Measurements from ENCODE around the gene CBX5. TPM values are rescaled to one million over a fixed set of nuclear protein-coding genes. Genes with fewer than 3 reads are reported as not detected.
"Not testable (repeated sequence)": the region's sequence is repeated elsewhere in the genome, so short reads cannot be mapped to it uniquely, and the experiment has no call there.

CBX5 gene
- total RNA-seq, 1 experiment from 2014 or later: 20.5 TPM

DNA sequence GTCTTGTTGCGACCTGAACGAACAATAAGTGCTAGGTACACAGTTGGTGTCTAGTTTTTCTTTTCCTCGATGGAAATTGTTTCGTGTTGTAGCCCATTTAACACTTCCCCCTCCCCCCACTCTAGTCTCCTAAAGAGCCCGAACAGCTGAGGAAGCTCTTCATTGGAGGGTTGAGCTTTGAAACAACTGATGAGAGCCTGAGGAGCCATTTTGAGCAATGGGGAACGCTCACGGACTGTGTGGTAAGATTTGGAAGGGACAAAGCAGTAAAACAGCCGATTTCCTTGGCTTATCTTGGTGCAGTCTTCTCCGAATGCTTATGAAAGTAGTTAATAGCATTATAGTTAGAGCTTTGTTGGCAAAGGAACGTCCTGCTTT is 1.3 kb upstream of the CBX5 start:
- not testable (repeated sequence) for H3K27me3 ChIP-seq, H3K9me3 ChIP-seq, DNase-seq
- Histone ChIP-seq H3K4me3 (peak overlapping the region; percentile 71), H3K36me3 (peaks cover 86% of the 10 kb centered on the region)

DNA sequence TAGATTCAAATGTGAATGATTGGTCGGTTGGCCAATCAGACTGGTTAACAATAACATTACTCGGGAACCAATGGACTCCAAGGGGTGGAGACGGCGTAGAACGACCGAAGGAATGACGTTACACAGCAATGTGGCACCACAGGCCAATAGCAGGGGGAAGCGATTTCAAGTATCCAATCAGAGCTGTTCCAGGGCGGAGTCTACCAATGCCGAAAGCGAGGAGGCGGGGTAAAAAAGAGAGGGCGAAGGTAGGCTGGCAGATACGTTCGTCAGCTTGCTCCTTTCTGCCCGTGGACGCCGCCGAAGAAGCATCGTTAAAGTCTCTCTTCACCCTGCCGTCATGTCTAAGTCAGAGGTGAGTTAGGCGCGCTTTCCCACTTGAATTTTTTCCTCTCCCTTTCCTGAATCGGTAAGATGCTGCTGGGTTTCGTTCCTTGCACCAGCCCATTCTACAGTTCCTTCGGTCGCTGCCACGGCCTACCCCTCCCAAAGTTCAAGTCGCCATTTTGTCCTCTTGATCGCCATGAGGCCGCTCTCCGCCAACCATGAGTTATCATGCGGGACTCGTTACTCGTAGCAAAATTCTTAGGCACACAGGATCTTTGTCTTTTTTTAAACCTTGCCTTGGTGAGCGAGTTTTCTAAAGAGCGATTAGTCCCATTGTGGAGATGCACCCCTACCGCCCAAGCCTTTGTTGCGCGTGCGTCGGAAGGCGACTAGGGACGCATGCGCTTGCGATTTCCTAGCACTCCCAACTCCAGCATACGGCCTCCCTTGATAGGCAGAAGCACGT is 742 bp upstream of the CBX5 start, which contains the start of gene HNRNPA1:
TSS of gene HNRNPA1 (plus strand) at position 259 of the 793 bp plus-strand sequence. CDS start at position 341, 82 bp downstream.
- DNase-seq: peak; percentile 98
- Histone ChIP-seq H3K36me3 (peaks cover 84% of the 10 kb centered on the region), H3K9me3 (no peaks in the 10 kb centered on the region), H3K4me3 (peak within 1 kb of the TSS; percentile 71), H3K27me3 (no peaks in the 10 kb centered on the region)

DNA sequence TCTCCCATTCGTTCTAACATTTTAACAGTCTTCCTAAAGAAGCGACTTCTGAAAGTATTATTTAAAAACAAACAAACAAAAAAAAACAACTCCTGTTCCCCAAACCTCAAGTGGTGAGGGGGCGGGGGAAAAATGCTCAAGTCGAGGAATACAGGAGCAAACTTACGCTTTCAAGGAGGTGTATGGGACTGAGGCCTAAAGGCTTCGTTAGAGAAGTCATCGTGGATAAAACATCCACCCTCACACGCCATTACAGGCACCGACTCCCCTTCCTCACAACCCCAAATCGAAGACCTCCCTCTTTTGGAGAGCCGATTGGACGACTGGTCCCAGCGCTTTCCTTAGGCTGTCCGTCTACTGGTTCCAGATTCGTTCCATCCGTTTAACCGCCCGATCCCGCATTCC is 693 bp downstream of the CBX5 start:
- peaks cover 74% of the 10 kb centered on the region for H3K36me3 ChIP-seq
- H3K27me3 ChIP-seq: no peaks in the 10 kb centered on the region
- H3K4me3 ChIP-seq: peak overlapping the region; percentile 71
- DNase-seq: no peak
- no peaks in the 10 kb centered on the region for H3K9me3 ChIP-seq

DNA sequence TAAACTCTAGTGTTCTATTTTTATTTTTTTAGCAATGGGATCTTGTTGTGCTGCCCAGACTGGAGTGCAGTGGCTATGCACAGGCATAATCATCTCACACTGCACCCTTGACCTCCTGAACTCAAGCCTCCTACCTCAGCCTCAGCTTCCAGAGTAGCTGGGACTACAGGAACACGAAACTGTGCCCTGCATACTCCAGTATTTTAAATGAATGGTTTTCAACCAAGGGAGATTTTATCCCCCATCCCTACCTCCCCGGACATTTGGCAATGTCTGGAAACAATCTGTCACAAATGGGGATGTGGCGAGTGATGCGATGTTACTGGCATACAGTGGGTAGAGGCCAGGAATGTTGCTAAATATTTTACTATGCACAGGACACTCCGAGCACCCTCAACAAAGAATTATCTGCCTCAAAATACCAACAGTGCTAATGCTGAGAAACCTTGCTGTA is 2.1 kb downstream of the CBX5 start:
- H3K9me3 ChIP-seq: no peaks in the 10 kb centered on the region
- H3K4me3 ChIP-seq: peak overlapping the region; percentile 71
- peaks cover 74% of the 10 kb centered on the region for H3K36me3 ChIP-seq
- DNase-seq: peak; percentile 27
- no peaks in the 10 kb centered on the region for H3K27me3 ChIP-seq

DNA sequence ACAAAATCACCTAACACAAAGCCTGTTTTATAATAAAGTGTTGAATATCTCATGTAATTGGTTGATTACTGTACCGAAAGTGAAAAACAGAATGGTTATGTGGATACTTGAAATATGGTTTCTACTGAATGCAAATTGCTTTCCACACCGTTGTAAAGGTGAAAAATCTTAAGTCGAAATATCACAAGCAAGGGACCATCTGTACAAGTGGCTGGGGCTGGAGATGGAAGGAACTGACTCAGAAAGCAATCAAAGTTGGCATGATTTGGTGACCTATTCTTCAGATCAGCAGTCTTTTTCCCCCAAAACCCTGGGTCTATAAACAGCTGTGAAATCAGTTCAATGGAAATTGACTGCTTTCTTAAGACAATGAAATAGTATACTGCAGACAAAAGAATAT is 3.6 kb downstream of the CBX5 start:
- Histone ChIP-seq H3K27me3 (no peaks in the 10 kb centered on the region), H3K4me3 (no peak overlapping the region), H3K36me3 (peaks cover 72% of the 10 kb centered on the region), H3K9me3 (no peaks in the 10 kb centered on the region)
- no peak for DNase-seq

DNA sequence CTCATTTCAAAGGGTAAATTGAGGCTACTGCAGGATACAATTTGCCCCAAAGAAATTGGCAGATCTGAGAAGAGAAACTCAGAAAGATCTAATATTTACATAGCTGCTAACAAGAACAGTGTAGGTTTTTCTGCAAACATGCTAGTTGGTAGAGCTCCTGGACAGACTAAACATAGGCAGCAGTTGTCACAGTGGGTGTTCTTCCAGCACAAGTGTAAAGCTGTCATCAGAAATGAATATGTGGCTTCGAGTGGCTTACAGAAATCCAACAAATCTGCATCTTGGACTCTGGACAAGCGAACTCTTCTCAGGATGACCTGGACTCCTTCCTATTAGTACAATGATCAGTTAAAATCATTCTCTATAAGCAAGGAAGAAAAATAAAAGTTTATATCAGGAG is 5.9 kb downstream of the CBX5 start:
- no peaks in the 10 kb centered on the region for H3K9me3 ChIP-seq
- no peak overlapping the region for H3K4me3 ChIP-seq
- H3K36me3 ChIP-seq: peaks cover 64% of the 10 kb centered on the region
- H3K27me3 ChIP-seq: no peaks in the 10 kb centered on the region
- DNase-seq: no peak

DNA sequence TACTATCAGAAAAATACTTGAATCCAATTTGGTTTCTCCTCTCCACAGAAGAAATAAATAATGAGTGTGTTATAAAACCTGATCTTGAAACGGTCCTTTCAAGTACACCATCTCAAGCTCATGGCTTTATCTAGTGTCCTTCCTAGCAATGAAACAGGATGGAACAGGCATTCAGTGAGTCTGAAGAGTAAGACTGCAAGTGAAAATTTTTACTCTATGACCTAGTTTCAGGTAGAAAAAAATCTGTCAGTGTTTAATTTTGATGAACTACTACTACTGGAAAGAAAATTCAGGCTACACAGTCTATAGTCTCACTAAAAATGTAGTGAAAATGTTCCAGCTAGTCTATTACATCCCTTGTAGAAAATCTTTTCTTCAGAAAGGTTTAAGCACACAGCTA is 7.7 kb downstream of the CBX5 start:
- DNase-seq: no peak
- Histone ChIP-seq H3K27me3 (no peaks in the 10 kb centered on the region), H3K36me3 (peaks cover 49% of the 10 kb centered on the region), H3K9me3 (no peaks in the 10 kb centered on the region), H3K4me3 (no peak overlapping the region)

DNA sequence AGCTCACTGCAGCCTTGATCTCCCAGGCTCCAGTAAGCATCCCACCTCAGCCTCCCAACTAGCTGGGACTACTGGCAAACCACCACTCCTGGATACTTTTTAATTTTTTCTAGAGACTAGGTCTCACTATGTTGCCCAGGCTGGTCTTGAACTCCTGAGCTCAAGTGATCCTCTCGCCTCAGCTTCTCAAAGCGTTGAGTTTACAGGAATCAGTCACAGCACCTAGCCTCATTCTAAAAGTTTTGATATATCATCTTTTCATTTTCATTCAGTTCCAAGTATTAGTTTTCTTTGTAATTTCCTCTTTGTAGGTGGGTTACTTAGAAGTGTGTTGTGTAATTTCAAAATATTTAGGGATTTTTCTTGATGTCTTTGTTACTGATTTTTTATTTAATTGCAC is 9.6 kb downstream of the CBX5 start:
- no peak for DNase-seq
- Histone ChIP-seq H3K9me3 (no peaks in the 10 kb centered on the region), H3K4me3 (no peak overlapping the region), H3K36me3 (peaks cover 39% of the 10 kb centered on the region), H3K27me3 (no peaks in the 10 kb centered on the region)

DNA sequence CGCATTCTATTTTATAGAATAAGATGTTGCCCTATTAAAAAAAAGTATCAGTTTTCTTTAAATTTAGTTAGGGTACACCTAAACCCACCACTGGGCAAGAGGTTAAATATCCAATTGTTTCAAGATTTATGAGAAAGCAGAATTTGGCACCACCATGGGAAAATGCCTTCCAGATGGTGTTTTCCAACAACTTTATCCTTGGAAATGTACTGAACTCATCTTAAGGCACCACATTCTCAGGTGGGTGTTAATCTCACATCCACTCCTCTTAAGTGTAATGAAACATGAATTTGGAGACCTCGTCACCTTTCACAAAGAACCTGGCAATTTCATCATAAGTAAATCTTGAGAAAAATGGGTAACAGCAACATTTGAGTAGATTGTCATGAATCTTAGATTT is 13.1 kb downstream of the CBX5 start:
- DNase-seq: no peak
- H3K9me3 ChIP-seq: no peaks in the 10 kb centered on the region
- H3K27me3 ChIP-seq: no peaks in the 10 kb centered on the region
- H3K4me3 ChIP-seq: no peak overlapping the region
- peaks cover 14% of the 10 kb centered on the region for H3K36me3 ChIP-seq

DNA sequence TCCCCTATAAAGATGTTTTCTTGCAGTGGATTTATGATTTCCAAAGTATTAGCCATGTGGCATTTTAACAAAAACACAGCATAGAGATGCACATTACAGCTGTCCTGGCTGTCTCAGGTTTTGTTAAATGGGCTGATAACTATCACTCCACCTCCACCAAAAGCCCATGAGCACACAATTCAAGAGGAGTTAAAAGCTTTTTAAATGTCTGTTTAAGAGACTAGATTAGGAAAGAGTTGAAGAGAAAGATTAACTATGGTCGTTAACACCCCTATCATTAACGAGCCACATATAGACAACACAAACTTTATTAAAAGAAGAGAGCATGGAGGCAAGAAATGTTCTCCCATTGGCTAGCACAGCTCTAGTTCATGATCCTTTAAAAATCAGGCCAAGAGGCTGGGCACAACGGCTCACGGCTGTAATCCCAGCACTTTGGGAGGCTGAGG is 14.5 kb downstream of the CBX5 start:
- Histone ChIP-seq H3K4me3 (no peak overlapping the region), H3K9me3 (no peaks in the 10 kb centered on the region), H3K36me3 (peaks cover 13% of the 10 kb centered on the region), H3K27me3 (no peaks in the 10 kb centered on the region)
- DNase-seq: no peak

DNA sequence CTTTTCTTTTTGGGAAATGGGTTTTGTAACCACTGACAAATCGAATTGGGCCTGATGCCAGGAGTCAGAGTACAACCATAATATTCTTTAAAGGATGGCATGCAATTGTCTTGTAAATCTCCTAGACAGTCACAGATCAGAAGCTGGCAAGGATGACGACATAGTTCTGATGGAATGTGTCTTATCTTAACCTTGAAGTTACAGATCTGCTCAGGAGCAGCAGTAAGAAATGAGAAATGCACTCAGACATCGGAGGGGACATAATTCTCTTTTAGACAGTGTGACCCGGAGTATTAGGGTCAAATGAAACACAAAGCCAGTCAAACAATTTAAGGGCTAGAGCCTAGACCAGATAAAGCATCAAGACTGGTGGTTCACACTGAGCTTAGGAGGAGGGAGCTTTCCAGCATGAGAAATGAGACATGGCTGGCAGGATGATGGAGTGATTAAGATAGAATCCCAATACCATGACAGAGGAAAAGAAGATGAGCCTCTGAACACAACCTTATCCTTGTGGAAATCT is 17.5 kb downstream of the CBX5 start:
- Histone ChIP-seq H3K27me3 (no peaks in the 10 kb centered on the region), H3K9me3 (no peaks in the 10 kb centered on the region), H3K36me3 (peaks cover 21% of the 10 kb centered on the region), H3K4me3 (no peak overlapping the region)
- DNase-seq: peak; percentile 49

DNA sequence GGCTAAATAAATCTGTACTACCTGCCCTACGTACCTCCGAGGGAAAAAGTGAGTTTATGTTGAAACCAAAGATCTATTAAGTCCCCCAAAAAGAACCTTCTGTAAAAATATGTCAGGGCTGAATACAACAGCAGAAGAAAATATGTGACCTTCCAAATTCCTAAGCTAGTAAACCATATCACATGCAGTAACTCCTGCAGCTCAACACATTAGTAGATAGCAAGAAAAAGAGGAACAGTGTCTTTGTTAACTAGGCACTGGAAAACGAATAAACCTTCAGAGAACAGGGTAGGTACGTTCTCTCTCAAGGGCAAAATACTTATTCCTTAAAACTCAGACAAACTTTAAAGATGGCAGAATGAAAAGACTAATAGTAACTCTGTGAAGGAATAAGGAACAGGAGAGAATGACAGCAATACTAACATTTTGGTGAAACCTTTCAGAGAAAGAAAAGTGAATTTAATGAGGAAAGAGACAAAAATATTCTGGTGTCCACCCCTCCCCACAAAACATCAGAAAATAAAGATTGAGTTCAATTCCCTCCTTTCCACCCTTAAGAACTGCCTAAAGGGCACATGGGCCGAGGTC is 18.0 kb downstream of the CBX5 start:
- Histone ChIP-seq H3K36me3 (peaks cover 23% of the 10 kb centered on the region), H3K4me3 (no peak overlapping the region), H3K9me3 (no peaks in the 10 kb centered on the region), H3K27me3 (no peaks in the 10 kb centered on the region)
- no peak for DNase-seq

DNA sequence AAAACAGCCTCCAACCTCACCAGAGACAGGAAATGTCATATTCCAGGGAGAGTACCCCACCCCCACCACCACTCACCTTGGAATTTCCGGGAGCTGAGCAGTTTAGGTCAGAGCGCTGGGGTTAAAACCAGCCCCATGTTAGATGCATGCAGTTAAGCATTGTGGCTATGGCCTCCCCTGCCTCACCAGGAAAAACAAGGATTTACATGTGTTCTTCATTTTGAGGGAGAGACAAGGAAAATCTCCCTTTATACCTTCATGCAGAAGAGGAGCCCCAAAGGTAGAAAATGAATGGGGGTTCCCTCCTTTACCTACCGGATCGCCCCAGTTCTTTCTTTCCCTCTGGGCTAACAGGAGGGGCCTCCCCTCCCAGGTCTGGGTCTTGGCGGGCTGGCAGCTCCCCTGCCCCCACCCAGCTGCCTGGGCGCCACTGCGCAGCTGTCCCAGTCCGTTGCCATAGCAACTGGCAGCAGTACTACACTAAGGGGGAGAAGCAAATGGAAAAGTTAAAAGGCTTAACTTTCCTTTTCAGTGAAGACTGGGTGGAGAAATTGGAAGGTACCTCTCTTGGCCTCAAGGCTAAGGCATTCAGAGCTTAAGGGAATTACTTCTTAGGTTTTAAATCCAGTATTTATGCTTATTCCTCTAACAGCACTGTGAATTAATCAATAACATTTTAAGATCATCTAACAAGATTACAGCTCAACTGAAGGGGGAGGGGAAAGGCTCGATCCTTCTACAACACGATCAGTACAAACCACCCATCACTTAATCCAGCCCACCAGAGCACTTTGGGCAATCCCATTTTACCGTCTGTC is 20.5 kb downstream of the CBX5 start:
- Histone ChIP-seq H3K4me3 (no peak overlapping the region), H3K36me3 (peaks cover 40% of the 10 kb centered on the region), H3K27me3 (no peaks in the 10 kb centered on the region), H3K9me3 (no peaks in the 10 kb centered on the region)
- no peak for DNase-seq

DNA sequence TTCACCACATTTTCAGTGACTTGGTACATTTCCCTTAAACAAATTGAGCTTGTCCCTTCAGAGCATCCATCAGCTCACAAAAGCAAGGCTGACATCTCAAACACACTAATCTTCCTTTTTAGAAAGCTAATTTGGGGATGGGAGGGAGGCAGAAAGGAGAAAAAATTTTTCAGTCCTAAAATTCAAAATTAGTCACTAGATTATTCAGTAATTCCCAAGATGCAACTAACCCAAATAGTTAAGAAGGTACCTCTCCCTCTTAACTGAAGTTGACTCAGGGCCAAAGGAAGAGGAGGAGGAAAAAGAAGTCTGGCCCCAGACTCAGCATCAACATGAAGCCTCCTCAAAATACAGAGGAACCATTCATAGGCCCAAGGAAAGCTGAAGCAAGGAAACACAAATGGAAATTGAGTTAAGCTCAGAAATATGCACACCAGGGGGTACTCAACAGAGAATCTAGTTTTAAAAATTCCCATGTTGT is 21.7 kb downstream of the CBX5 start:
- DNase-seq: no peak
- no peaks in the 10 kb centered on the region for H3K27me3 ChIP-seq

DNA sequence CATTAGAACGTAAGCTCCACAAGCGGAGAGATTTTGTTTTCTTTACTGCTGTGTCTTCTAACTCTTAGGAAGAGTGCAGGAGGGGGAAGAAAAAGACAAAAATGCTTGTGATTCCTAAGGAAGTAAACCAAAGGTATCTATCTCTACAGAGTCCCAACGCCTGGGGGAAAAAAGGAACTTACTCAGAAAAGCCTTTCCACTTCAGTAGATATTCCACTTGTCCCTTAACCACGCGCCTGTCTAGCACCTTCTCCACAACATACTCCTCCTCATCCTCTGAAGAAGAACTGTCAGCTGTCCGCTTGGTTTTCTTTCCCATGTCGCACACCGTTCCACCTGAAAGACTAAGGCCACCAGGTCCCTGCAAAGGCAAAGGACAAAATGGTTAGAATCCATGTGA is 22.6 kb downstream of the CBX5 start:
- Histone ChIP-seq H3K9me3 (no peaks in the 10 kb centered on the region), H3K36me3 (peaks cover 46% of the 10 kb centered on the region), H3K4me3 (no peak overlapping the region), H3K27me3 (no peaks in the 10 kb centered on the region)
- DNase-seq: no peak

More for the DNA sequence above, 21.7 kb downstream of the CBX5 start:
- peaks cover 45% of the 10 kb centered on the region for H3K36me3 ChIP-seq
- no peaks in the 10 kb centered on the region for H3K9me3 ChIP-seq
- H3K4me3 ChIP-seq: no peak overlapping the region

DNA sequence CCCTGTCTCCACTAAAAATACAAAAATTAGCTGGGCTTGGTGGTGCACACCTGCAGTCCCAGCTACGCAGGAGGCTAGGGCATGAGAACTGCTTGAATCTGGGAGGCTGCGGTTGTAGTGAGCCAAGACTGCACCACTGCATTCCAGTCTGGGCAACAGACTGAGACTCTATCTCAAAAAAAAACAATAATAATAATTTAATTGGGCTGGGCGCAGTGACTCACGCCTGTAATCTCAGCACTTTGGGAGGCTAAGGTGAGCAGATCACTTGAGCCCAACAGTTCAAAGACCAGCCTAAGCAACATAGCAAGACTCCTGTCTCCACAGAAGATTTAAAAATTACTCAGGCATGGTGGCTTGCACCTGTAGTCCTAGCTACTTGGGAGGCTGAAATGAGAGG is 26.7 kb downstream of the CBX5 start:
- Histone ChIP-seq H3K27me3 (no peaks in the 10 kb centered on the region), H3K4me3 (no peak overlapping the region), H3K36me3 (peaks cover 64% of the 10 kb centered on the region), H3K9me3 (no peaks in the 10 kb centered on the region)
- DNase-seq: no peak

Data from MG63 (cell line).